Hepatocyte (in vitro differentiated cells): ENCODE results near the gene ADAMTS9. TPM values are rescaled to one million over a fixed set of nuclear protein-coding genes. Genes with fewer than 3 reads are reported as not detected.

Experiments used
- DNase-seq: peaks from one replicate; pipeline ENCODE4 v3.0.0-alpha.2; 2016; ENCODE audit warnings: low spot score
- H2AFZ ChIP-seq: fragments of 200-600 bp; sonication (generic); 2 replicates; pipeline ENCODE4 v1.6.0; 2016; ENCODE audit warnings: antibody characterized with exemption, mild to moderate bottlenecking
- H3K27ac ChIP-seq: fragments of 200-600 bp; sonication (generic); 2 replicates; pipeline ENCODE4 v1.5.1; 2016; ENCODE audit warnings: mild to moderate bottlenecking
- H3K27me3 ChIP-seq: fragments of 200-600 bp; sonication (generic); 2 replicates; pipeline ENCODE4 v1.6.1; 2016
- H3K36me3 ChIP-seq: fragments of 200-600 bp; sonication (generic); replicated peaks from 2 replicates; pipeline ENCODE4 v1.5.1; 2016; ENCODE audit warnings: low read depth; ENCODE audit not compliant: insufficient read depth
- H3K4me1 ChIP-seq: fragments of 200-600 bp; sonication (generic); 2 replicates; pipeline ENCODE4 v1.5.1; 2016; ENCODE audit warnings: mild to moderate bottlenecking, moderate library complexity; ENCODE audit not compliant: insufficient read depth
- H3K4me2 ChIP-seq: fragments of 200-600 bp; sonication (generic); 2 replicates; pipeline ENCODE4 v1.6.0; 2016
- H3K4me3 ChIP-seq: fragments of 200-600 bp; sonication (generic); 2 replicates; pipeline ENCODE4 v1.5.1; 2016; ENCODE audit warnings: mild to moderate bottlenecking
- H3K79me2 ChIP-seq: fragments of 200-600 bp; sonication (generic); 2 replicates; pipeline ENCODE4 v1.6.0; 2017; ENCODE audit warnings: mild to moderate bottlenecking
- H3K9me2 ChIP-seq: fragments of 200-600 bp; sonication (generic); replicated peaks from 2 replicates; pipeline ENCODE4 v1.6.0; 2017; ENCODE audit warnings: mild to moderate bottlenecking; ENCODE audit not compliant: insufficient read depth
- H3K9me3 ChIP-seq: fragments of 200-600 bp; sonication (generic); 2 replicates; pipeline ENCODE4 v1.5.1; 2016; ENCODE audit warnings: low read depth, mild to moderate bottlenecking
- H4K20me1 ChIP-seq: fragments of 200-600 bp; sonication (generic); 2 replicates; pipeline ENCODE4 v1.6.0; 2016; ENCODE audit warnings: mild to moderate bottlenecking; ENCODE audit not compliant: insufficient read depth, poor library complexity, severe bottlenecking
- EZH2 ChIP-seq: fragments of 200-600 bp; sonication (generic); IDR thresholded peaks from 2 replicates; pipeline ENCODE4 v1.6.1; 2016; ENCODE audit warnings: antibody characterized with exemption, mild to moderate bottlenecking, borderline replicate concordance
- EZH2phosphoT487 ChIP-seq: fragments of 200-600 bp; sonication (generic); IDR thresholded peaks from one replicate; pipeline ENCODE4 v1.6.1; 2018; ENCODE audit warnings: antibody characterized with exemption, mild to moderate bottlenecking, low read depth, moderate library complexity; ENCODE audit not compliant: unreplicated experiment, severe bottlenecking
- WGBS: methylation state at CpG from one replicate; pipeline ENCODE4 v1.1.6; 2016; ENCODE audit warnings: low lambda C conversion rate; ENCODE audit errors: missing lambda C conversion rate; 5-methylcytosine and 5-hydroxymethylcytosine counted together
- polyA plus RNA-seq: library from polyadenylated mRNA; unstranded; fragments of >200 nt; fragmentation: Nextera tagmentation; extraction: Ambion mirVana; gene quantifications from 2 replicates; pipeline ENCODE4 v1.2.1, GENCODE V29; 2016
- total RNA-seq: library from RNA; depleted of rRNA; stranded (reverse); fragments of >200 nt; gene quantifications from 2 replicates; pipeline ENCODE4 v1.2.3, GENCODE V29; 2014
- TF ChIP-seq, protein P1 (sequence below): fragments of 200-600 bp; sonication (generic); IDR thresholded peaks from 2 replicates; pipeline ENCODE4 v1.5.1; 2016; ENCODE audit warnings: antibody characterized with exemption, mild to moderate bottlenecking; ENCODE audit not compliant: poor library complexity

Gene ADAMTS9
- total and polyA plus RNA-seq, 2 experiments from 2014 or later = 56.9 to 145 TPM

DNA sequence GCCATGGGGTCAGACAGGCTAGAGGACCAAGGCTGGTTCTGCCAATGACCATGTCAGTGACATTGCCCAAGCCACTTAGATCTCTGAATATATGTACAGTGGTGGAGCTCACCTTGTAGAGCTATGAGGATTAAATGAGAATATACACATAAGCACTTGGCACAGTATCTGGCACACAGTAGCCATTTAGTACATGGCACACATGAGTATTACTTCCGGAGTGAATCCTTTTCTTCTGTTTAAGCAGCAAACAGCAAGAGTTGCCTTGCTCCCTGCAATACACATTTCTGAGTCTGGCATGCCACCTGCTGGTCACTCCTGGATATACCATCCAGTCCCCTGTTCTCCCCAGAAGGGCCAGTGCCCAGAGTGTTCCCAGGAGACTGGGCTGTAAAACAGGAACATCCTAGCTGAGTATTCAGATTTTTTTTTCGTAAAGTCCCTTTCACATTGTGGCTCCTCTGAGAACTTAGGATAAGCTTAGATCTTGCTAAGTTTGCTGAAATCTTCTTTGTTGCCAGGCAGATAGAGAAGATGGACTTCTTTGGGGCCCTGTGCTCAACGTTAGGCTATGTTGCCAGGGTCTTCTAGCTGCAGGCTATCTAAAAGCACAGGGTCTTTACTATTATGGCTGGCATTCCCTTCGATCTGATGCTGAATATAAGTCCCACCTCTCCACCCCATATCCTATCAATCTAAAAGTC, 203.4 kb downstream of the ADAMTS9 start:
- Histone ChIP-seq H3K4me2 (no peak overlapping the region), H4K20me1 (no peaks in the 10 kb centered on the region), H3K27me3 (no peaks in the 10 kb centered on the region), H3K9me2 (no peaks in the 10 kb centered on the region), H3K27ac (no peak overlapping the region), H3K4me3 (no peak overlapping the region), H3K9me3 (no peaks in the 10 kb centered on the region), H2AFZ (no peak overlapping the region), H3K4me1 (peaks cover 8% of the 10 kb centered on the region), H3K36me3 (no peaks in the 10 kb centered on the region), H3K79me2 (no peaks in the 10 kb centered on the region)
- 41% methylated on average over 4 of the region's 4 CpGs for WGBS
- TF ChIP-seq, protein P1, sequence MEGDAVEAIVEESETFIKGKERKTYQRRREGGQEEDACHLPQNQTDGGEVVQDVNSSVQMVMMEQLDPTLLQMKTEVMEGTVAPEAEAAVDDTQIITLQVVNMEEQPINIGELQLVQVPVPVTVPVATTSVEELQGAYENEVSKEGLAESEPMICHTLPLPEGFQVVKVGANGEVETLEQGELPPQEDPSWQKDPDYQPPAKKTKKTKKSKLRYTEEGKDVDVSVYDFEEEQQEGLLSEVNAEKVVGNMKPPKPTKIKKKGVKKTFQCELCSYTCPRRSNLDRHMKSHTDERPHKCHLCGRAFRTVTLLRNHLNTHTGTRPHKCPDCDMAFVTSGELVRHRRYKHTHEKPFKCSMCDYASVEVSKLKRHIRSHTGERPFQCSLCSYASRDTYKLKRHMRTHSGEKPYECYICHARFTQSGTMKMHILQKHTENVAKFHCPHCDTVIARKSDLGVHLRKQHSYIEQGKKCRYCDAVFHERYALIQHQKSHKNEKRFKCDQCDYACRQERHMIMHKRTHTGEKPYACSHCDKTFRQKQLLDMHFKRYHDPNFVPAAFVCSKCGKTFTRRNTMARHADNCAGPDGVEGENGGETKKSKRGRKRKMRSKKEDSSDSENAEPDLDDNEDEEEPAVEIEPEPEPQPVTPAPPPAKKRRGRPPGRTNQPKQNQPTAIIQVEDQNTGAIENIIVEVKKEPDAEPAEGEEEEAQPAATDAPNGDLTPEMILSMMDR = peak; percentile 88
- no peak for TF ChIP-seq EZH2
- peak; percentile 90 for DNase-seq

DNA sequence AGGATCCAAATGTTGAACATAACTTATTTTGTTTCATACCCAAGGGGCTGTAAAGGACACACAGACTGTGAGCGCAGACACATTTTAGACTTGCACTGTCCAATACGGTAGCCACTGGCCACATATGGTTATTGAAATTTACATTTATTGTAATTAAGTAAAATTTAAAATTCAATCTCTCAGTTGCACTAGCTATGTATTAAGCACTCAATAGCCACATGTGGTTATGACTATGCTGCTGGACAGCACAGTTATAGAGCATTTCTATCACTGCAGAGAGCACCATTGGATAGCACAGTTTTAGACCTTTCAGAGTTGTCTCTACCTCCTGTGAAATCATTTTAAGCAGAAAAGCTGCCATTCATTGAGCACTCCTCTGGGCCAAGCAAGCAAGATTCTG, 204.3 kb downstream of the ADAMTS9 start:
- Histone ChIP-seq H3K79me2 (no peaks in the 10 kb centered on the region), H3K4me3 (no peak overlapping the region), H3K9me2 (no peaks in the 10 kb centered on the region), H3K36me3 (no peaks in the 10 kb centered on the region), H3K4me1 (peaks cover 3% of the 10 kb centered on the region), H2AFZ (no peak overlapping the region), H3K9me3 (no peaks in the 10 kb centered on the region), H4K20me1 (no peaks in the 10 kb centered on the region), H3K4me2 (no peak overlapping the region), H3K27ac (no peak overlapping the region), H3K27me3 (no peaks in the 10 kb centered on the region)
- WGBS = 93% methylated on average over 2 of the region's 2 CpGs
- no peak for DNase-seq
- TF ChIP-seq, protein P1 = no peak
- TF ChIP-seq EZH2 = no peak
- no peak for TF ChIP-seq EZH2phosphoT487

DNA sequence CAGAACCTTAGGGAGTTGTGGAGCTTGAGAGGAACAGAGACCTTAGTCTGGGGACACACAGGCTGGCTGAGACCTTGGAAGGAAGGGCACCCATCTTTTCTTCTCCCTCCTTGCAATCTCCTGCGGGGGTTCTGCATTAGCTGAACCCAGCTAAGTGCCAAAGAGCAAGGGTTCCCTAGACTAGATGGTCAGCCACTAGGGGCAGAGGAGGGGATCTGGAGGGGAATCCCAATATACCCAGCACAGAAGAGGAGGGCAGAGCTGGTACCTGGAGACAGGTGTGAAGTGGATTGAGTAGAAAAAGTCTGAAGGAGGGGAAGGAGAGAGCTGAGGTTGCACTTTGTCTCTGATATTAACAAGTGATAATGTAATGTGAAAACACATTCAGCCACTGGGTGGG, 212.8 kb downstream of the ADAMTS9 start:
- Histone ChIP-seq H3K4me3 (no peak overlapping the region), H4K20me1 (no peaks in the 10 kb centered on the region), H3K36me3 (no peaks in the 10 kb centered on the region), H3K9me2 (no peaks in the 10 kb centered on the region), H3K4me2 (no peak overlapping the region), H3K4me1 (no peaks in the 10 kb centered on the region), H3K27me3 (no peaks in the 10 kb centered on the region), H3K79me2 (no peaks in the 10 kb centered on the region), H3K27ac (no peak overlapping the region), H3K9me3 (no peaks in the 10 kb centered on the region), H2AFZ (no peak overlapping the region)
- no peak for TF ChIP-seq EZH2
- TF ChIP-seq, protein P1 = no peak
- no peak for TF ChIP-seq EZH2phosphoT487
- WGBS = 88% methylated on average over 1 of the region's 1 CpG
- DNase-seq = no peak
